ENCODE data around the gene HECTD2.

GRCh38 chr10:91467114-91467513 lies 57.0 kb downstream of the HECTD2 start:
- TF ChIP-seq CTCF (IDR thresholded peaks at IDR 0.05; ENCODE audit: control extremely low read depth in 1 of 3, insufficient read depth in 1 of 3, low read depth in 1 of 3, low read length in 3 of 3), result no peak
- no peak for TF ChIP-seq POLR2A (IDR thresholded peaks at IDR 0.05; ENCODE audit: control extremely low read depth in 1 of 2, low read depth in 2 of 2, low read length in 2 of 2)
- no peak for TF ChIP-seq TCF12 (IDR thresholded peaks at IDR 0.05; ENCODE audit: low read depth, low read length)
- no peak for TF ChIP-seq CREB1 (IDR thresholded peaks at IDR 0.05)
- TF ChIP-seq POU5F1 (IDR thresholded peaks at IDR 0.05; ENCODE audit: low read depth, low read length), result no peak
- TF ChIP-seq YY1 (IDR thresholded peaks at IDR 0.05; ENCODE audit: low read depth, low read length), result no peak
- TF ChIP-seq ASH2L (IDR thresholded peaks at IDR 0.05; ENCODE audit: low read length), result no peak
- TF ChIP-seq BRCA1 (IDR thresholded peaks at IDR 0.05; ENCODE audit: low read depth, low read length), result no peak
- TF ChIP-seq CBX8 (IDR thresholded peaks at IDR 0.05; ENCODE audit: borderline replicate concordance, low read depth, low read length), result no peak
- no peak for TF ChIP-seq HDAC6 (IDR thresholded peaks at IDR 0.05; ENCODE audit: low read depth, low read length)
- no peak for TF ChIP-seq SP1 (IDR thresholded peaks at IDR 0.05; ENCODE audit: low read depth, low read length)
- TF ChIP-seq EZH2 (IDR thresholded peaks at IDR 0.05; ENCODE audit: low read depth, low read length, severe bottlenecking), result no peak
- no peak for TF ChIP-seq NRF1 (IDR thresholded peaks at IDR 0.05; ENCODE audit: low read depth, low read length)
- TF ChIP-seq TAF1 (IDR thresholded peaks at IDR 0.05; ENCODE audit: low read depth, low read length), result no peak

Data from H1 (cell line).